NCI-H187 treated with DMSO at 0.1 percent for 48 hours (cell line): ENCODE data around the gene TMEM266.
"Not testable (repeated sequence)": the region's sequence is repeated elsewhere in the genome, so short reads cannot be mapped to it uniquely, and the experiment has no call there.

Experiments
- DNase-seq: peaks from one replicate; lab custom pipeline; 2025; lab: John Stamatoyannopoulos, UW

The TMEM266 gene

GRCh38 chr15:76059320-76060117 lies at the start of gene TMEM266:
Gene TMEM266 (plus strand): TSS chr15:76059985. CDS start chr15:76134264, 74,279 bp downstream.
- DNase-seq = no peak

- DNase-seq = no peak
Measured at GRCh38 chr15:76010613-76011012, 49.2 kb upstream of the TMEM266 start.

- DNase-seq = no peak
Measured at GRCh38 chr15:76011627-76012551, 47.9 kb upstream of the TMEM266 start, which contains the start of gene NRG4. Gene NRG4 (minus strand): TSS chr15:76012424. CDS start chr15:76011230, 1,194 bp downstream.

GRCh38 chr15:76013470-76013869 lies 46.3 kb upstream of the TMEM266 start:
- not testable (repeated sequence) for DNase-seq

GRCh38 chr15:76024021-76024768 lies 35.6 kb upstream of the TMEM266 start:
- no peak for DNase-seq

GRCh38 chr15:76032046-76032445 lies 27.7 kb upstream of the TMEM266 start:
- DNase-seq = no peak

GRCh38 chr15:76033438-76033837 lies 26.3 kb upstream of the TMEM266 start:
- DNase-seq = no peak

GRCh38 chr15:76034111-76034510 lies 25.7 kb upstream of the TMEM266 start:
- no peak for DNase-seq

- no peak for DNase-seq
Measured at GRCh38 chr15:76035593-76035992, 24.2 kb upstream of the TMEM266 start.

GRCh38 chr15:76038512-76038911 lies 21.3 kb upstream of the TMEM266 start:
- no peak for DNase-seq

GRCh38 chr15:76054201-76054600 lies 5.6 kb upstream of the TMEM266 start:
- not testable (repeated sequence) for DNase-seq

- DNase-seq = no peak
Measured at GRCh38 chr15:76056931-76057330, 2.9 kb upstream of the TMEM266 start.

GRCh38 chr15:76057332-76058000 lies 2.3 kb upstream of the TMEM266 start:
- DNase-seq = no peak

- no peak for DNase-seq
Measured at GRCh38 chr15:76058714-76059319, 968 bp upstream of the TMEM266 start.

GRCh38 chr15:76060118-76060989 lies 569 bp downstream of the TMEM266 start:
- DNase-seq = no peak

GRCh38 chr15:76061700-76062099 lies 1.9 kb downstream of the TMEM266 start:
- no peak for DNase-seq

GRCh38 chr15:76062286-76062685 lies 2.5 kb downstream of the TMEM266 start:
- DNase-seq = no peak

- no peak for DNase-seq
Measured at GRCh38 chr15:76064375-76064774, 4.6 kb downstream of the TMEM266 start.

GRCh38 chr15:76065245-76065644 lies 5.5 kb downstream of the TMEM266 start:
- DNase-seq = no peak

- DNase-seq = no peak
Measured at GRCh38 chr15:76065793-76066192, 6.0 kb downstream of the TMEM266 start.
